ACC112 (cell line): ENCODE data around the gene ARMC7.
"Not testable (repeated sequence)": the region's sequence is repeated elsewhere in the genome, so short reads cannot be mapped to it uniquely, and the experiment has no call there.

Experiments
- H2AFZ ChIP-seq: fragments of 200-600 bp; sonication (generic); one replicate; pipeline ENCODE4 v1.6.0; 2017; ENCODE audit warnings: antibody characterized with exemption, low read length; ENCODE audit not compliant: unreplicated experiment
- H3K27ac ChIP-seq: fragments of 200-600 bp; sonication (generic); 2 replicates; pipeline ENCODE4 v1.5.1; 2014; ENCODE audit warnings: low read depth, mild to moderate bottlenecking, antibody characterized with exemption, low read length, moderate library complexity
- H3K27me3 ChIP-seq: fragments of 200-600 bp; sonication (generic); 2 replicates; pipeline ENCODE4 v1.6.1; 2014; ENCODE audit warnings: mild to moderate bottlenecking, antibody characterized with exemption, low read length, moderate library complexity, mixed read lengths; ENCODE audit not compliant: insufficient read depth
- H3K36me3 ChIP-seq: fragments of 200-600 bp; sonication (generic); 2 replicates; pipeline ENCODE4 v1.6.1; 2016; ENCODE audit warnings: mild to moderate bottlenecking, antibody characterized with exemption, low read length, moderate library complexity, mixed read lengths; ENCODE audit not compliant: insufficient read depth
- H3K4me1 ChIP-seq: fragments of 200-600 bp; sonication (generic); one replicate; pipeline ENCODE4 v1.6.1; 2016; ENCODE audit warnings: low read length, mixed read lengths; ENCODE audit not compliant: insufficient read depth, unreplicated experiment, control insufficient read depth
- H3K4me3 ChIP-seq: fragments of 200-600 bp; sonication (generic); 2 replicates; pipeline ENCODE4 v1.5.1; 2014; ENCODE audit warnings: mild to moderate bottlenecking, low read depth, low read length
- H3K79me2 ChIP-seq: fragments of 200-600 bp; sonication (generic); one replicate; pipeline ENCODE4 v1.6.0; 2016; ENCODE audit warnings: low read length; ENCODE audit not compliant: control insufficient read depth, unreplicated experiment, insufficient read depth

ARMC7 gene

DNA sequence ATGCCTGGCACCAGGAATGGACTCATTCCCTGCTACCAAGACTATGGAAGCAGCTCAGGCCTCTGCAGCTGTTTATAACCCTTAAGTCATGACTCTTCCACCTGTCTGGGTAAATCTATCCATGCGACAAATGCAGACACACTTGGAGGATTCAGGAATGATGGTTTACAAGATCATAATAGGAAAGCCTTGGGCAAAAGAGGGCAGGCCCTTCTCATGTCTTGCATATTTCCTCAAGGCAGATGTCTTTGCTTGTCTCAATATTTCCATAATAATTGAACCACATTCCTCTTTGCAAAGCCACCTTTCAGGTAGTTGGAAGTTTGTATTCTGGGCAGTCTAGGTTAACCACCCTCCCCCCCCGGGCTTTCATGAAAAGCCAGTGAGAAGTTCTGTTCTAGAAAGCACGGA is 45.4 kb downstream of the ARMC7 start:
- Histone ChIP-seq H3K79me2 (peaks cover 38% of the 10 kb centered on the region), H3K36me3 (no peaks in the 10 kb centered on the region), H3K27me3 (no peaks in the 10 kb centered on the region), H3K4me1 (peaks cover 29% of the 10 kb centered on the region), H2AFZ (no peak overlapping the region), H3K4me3 (no peak overlapping the region), H3K27ac (no peak overlapping the region)

GRCh38 chr17:75158480-75158879 is 48.7 kb downstream of the ARMC7 start:
- Histone ChIP-seq H3K27ac (peak overlapping the region; percentile 69; the same call in 1 of the 2 replicates), H3K4me1 (peaks cover 22% of the 10 kb centered on the region)
- H3K36me3 ChIP-seq: not testable (repeated sequence)

DNA sequence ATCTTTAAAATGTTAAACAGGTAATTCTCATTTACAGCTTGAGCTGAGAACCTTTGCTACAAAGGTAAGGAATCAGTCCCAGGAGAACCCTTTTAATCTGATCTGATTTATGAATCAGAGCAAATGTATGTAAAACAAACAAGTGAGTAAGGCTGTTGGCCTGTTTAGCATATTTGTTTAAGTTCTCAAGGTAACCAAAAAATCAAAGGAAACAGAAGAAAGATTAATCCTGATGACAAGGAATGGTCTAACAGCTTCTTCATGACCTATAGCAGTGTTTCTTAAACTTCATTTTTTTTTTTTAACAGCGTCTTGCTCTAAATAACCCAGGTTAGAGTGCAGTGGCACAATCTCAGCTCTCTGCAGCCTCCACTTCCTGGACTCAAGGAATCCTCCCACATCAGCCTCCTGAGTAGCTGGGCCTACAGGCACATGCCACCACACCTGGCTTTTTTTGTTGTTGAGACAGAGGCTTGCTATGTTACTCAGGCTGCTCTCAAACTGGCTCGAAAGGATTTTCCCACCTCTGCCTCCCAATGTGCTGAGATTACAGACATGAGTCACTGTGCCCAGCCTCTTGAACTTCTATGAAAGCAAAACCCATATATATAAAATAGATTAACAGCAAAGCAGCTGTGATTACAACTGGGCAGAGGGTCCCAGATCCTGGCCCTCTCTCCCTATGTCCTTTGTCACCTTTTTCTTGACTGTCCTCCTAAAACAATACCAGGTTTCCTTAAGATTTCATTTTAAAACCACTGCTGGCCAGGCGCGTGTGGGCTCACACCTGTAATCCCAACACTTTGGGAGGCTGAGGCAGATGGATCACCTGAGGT is 49.6 kb downstream of the ARMC7 start:
- H3K36me3 ChIP-seq: no peaks in the 10 kb centered on the region
- H3K4me3 ChIP-seq: no peak overlapping the region
- no peaks in the 10 kb centered on the region for H3K79me2 ChIP-seq
- no peak overlapping the region for H2AFZ ChIP-seq
- peak overlapping the region; percentile 69 for H3K27ac ChIP-seq
- H3K27me3 ChIP-seq: no peaks in the 10 kb centered on the region
- H3K4me1 ChIP-seq: peaks cover 22% of the 10 kb centered on the region

More at GRCh38 chr17:75158480-75158879, 48.7 kb downstream of the ARMC7 start:
- H3K79me2 ChIP-seq, H2AFZ ChIP-seq, H3K4me3 ChIP-seq, H3K27me3 ChIP-seq: not testable (repeated sequence)

DNA sequence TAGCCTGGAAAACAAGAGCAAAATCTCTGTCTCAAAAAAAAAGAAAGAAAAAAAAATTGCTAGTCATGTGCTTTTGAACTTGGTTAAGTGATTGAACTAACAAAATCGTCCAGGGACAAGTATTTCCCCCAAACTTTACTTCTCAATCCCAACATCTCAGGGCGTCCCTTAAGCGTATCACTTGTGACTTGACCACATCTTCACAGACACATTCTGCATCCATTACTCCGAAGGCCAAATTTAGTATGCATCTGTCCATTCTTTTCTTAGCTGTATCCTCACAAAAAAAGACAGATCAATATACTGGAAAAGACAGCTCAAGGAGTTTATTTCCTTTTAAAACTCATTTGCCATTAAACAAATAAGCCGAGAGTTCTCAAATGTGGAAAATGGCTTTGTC is 50.4 kb downstream of the ARMC7 start:
- Histone ChIP-seq H3K27ac (0 out of 2 replicates have a peak overlapping the region, but pooled peaks have one; percentile 2), H3K4me1 (peaks cover 15% of the 10 kb centered on the region), H3K79me2 (no peaks in the 10 kb centered on the region), H3K27me3 (no peaks in the 10 kb centered on the region), H3K4me3 (no peak overlapping the region), H2AFZ (no peak overlapping the region), H3K36me3 (no peaks in the 10 kb centered on the region)

- Histone ChIP-seq H3K4me1 (peaks cover 15% of the 10 kb centered on the region), H3K27ac (no peak overlapping the region), H3K27me3 (no peaks in the 10 kb centered on the region), H3K36me3 (peaks cover 3% of the 10 kb centered on the region; the same call in 1 of the 2 replicates), H3K4me3 (no peak overlapping the region), H2AFZ (no peak overlapping the region), H3K79me2 (no peaks in the 10 kb centered on the region)
These were observed 53.3 kb downstream of the ARMC7 start for GRCh38 chr17:75163074-75163473.

- H3K27me3 ChIP-seq, H3K27ac ChIP-seq, H3K4me1 ChIP-seq, H3K79me2 ChIP-seq, H3K36me3 ChIP-seq, H3K4me3 ChIP-seq, H2AFZ ChIP-seq: not testable (repeated sequence)
These were observed 54.8 kb downstream of the ARMC7 start for GRCh38 chr17:75164606-75165005.

DNA sequence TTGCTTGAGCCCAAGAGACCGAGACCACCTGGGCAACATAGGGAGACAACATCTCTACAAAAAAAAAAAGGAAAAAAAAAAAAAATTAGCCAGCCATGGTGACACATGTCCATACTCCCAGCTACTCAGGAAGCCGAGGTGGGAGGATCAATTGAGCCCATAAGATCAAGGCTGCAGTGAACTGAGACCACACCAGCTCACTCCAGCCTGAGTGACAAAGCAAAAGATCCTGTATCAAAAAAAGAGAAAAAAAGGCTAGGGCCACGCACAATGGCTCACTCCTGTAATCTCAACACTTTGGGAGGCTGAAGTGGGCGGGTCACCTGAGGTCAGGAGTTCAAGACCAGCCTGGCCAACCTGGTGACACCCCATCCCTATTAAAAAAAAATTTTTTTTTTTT is 59.2 kb downstream of the ARMC7 start:
- H3K4me3 ChIP-seq: no peak overlapping the region
- H2AFZ ChIP-seq: no peak overlapping the region
- no peak overlapping the region for H3K27ac ChIP-seq
- no peaks in the 10 kb centered on the region for H3K4me1 ChIP-seq
- H3K27me3 ChIP-seq: no peaks in the 10 kb centered on the region
- peaks cover 20% of the 10 kb centered on the region; the same call in 1 of the 2 replicates for H3K36me3 ChIP-seq
- H3K79me2 ChIP-seq: peaks cover 27% of the 10 kb centered on the region

DNA sequence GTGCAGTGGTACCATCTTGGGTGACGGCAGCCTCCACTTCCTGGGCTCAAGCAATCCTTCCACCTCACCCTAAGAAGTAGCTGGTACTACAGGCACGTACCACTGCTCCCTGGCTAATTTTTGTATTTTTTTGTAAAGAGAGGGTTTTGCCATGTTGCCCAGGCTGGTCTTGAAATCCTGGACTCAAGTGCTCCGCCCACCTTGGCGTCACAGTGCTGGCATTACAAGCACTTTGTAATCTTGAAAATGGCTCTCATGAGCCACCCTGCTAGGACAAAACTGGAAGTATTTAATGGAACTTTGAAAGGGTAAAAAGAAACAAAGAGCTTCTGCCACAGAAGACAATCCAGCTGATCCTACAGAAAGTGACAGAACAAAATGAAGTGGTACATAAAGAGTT is 63.8 kb downstream of the ARMC7 start:
- Histone ChIP-seq H3K79me2 (peaks cover 64% of the 10 kb centered on the region), H3K27ac (no peak overlapping the region), H2AFZ (no peak overlapping the region), H3K4me1 (no peaks in the 10 kb centered on the region), H3K4me3 (no peak overlapping the region), H3K36me3 (peaks cover 20% of the 10 kb centered on the region), H3K27me3 (no peaks in the 10 kb centered on the region)

GRCh38 chr17:75174996-75175395 is 65.2 kb downstream of the ARMC7 start:
- Histone ChIP-seq H3K36me3 (peaks cover 25% of the 10 kb centered on the region), H2AFZ (no peak overlapping the region), H3K79me2 (peaks cover 79% of the 10 kb centered on the region), H3K27ac (no peak overlapping the region), H3K27me3 (no peaks in the 10 kb centered on the region), H3K4me1 (no peaks in the 10 kb centered on the region), H3K4me3 (no peak overlapping the region)

DNA sequence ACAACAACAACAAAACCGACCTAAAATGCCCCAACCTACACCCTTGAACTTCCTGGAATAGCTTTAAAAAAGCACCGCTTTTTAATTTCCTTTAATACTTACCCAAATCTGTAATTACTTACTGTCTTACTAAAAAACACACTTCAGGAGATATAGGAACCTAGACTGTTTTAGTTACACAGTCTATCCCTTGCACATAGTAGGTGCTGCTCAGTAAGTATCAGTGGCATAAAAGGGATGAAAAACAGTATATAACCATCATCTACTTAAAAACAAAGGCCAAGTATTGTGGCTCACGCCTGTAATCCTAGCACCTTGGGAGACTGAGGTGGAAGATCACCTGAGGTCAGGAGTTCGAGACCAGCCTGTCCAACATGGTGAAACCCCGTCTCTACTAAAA is 66.9 kb downstream of the ARMC7 start:
- H3K4me3 ChIP-seq: no peak overlapping the region
- no peaks in the 10 kb centered on the region for H3K27me3 ChIP-seq
- peaks cover 22% of the 10 kb centered on the region for H3K36me3 ChIP-seq
- no peak overlapping the region for H2AFZ ChIP-seq
- no peak overlapping the region for H3K27ac ChIP-seq
- H3K79me2 ChIP-seq: peaks cover 83% of the 10 kb centered on the region
- H3K4me1 ChIP-seq: no peaks in the 10 kb centered on the region

GRCh38 chr17:75178453-75178852 is 68.7 kb downstream of the ARMC7 start:
- H3K4me3 ChIP-seq: no peak overlapping the region
- peaks cover 14% of the 10 kb centered on the region for H3K36me3 ChIP-seq
- H2AFZ ChIP-seq: no peak overlapping the region
- H3K79me2 ChIP-seq: peaks cover 82% of the 10 kb centered on the region
- H3K27me3 ChIP-seq: no peaks in the 10 kb centered on the region
- H3K27ac ChIP-seq: no peak overlapping the region
- peaks cover 3% of the 10 kb centered on the region for H3K4me1 ChIP-seq
